K562 (cell line): ENCODE measurements around the gene XKR7. TPM values are rescaled to one million over a fixed set of nuclear protein-coding genes. Genes with fewer than 3 reads are reported as not detected.

Source experiments
- ATF4 ChIP-seq: fragments of 450-650 bp; formaldehyde crosslinking; IDR thresholded peaks from 2 replicates; pipeline ENCODE4 v1.4.0; 2022; ENCODE audit warnings: mild to moderate bottlenecking, moderate library complexity
- CBFA2T2 ChIP-seq: fragments of 450-650 bp; conservative IDR thresholded peaks from 2 replicates; pipeline ENCODE4 v1.6.1; 2017; ENCODE audit warnings: mild to moderate bottlenecking
- FIP1L1 ChIP-seq: fragments of 200-400 bp; formaldehyde crosslinking; IDR thresholded peaks from 2 replicates; pipeline ENCODE4 v1.6.1; 2018; ENCODE audit warnings: mild to moderate bottlenecking, low read depth, low read length; ENCODE audit not compliant: poor library complexity, severe bottlenecking
- GATAD2B ChIP-seq: fragments of 450-650 bp; IDR thresholded peaks from 2 replicates; pipeline ENCODE4 v1.6.1; 2017; ENCODE audit warnings: mild to moderate bottlenecking, borderline replicate concordance
- HNRNPK ChIP-seq: fragments of 200-400 bp; formaldehyde crosslinking; IDR thresholded peaks from one replicate; pipeline ENCODE4 v1.6.1; 2018; ENCODE audit warnings: mild to moderate bottlenecking, low read depth, low read length; ENCODE audit not compliant: poor library complexity, severe bottlenecking
- HNRNPLL ChIP-seq: fragments of 200-400 bp; formaldehyde crosslinking; IDR thresholded peaks from 2 replicates; pipeline ENCODE4 v1.6.1; 2017; ENCODE audit warnings: low read length, low read depth, mild to moderate bottlenecking; ENCODE audit not compliant: poor library complexity, severe bottlenecking
- HOXB6 ChIP-seq: fragments of 250-450 bp; sonication (Bioruptor Pico); IDR thresholded peaks from 2 replicates; pipeline ENCODE4 v1.5.1; 2022; ENCODE audit warnings: mild to moderate bottlenecking, borderline replicate concordance
- MCM5 ChIP-seq: fragments of 450-650 bp; IDR thresholded peaks from 2 replicates; pipeline ENCODE4 v1.6.1; 2016; ENCODE audit warnings: low read depth
- RBM22 ChIP-seq: fragments of 200-400 bp; formaldehyde crosslinking; IDR thresholded peaks from 2 replicates; pipeline ENCODE4 v1.6.1; 2018; ENCODE audit warnings: low read length, low read depth; ENCODE audit not compliant: poor library complexity, severe bottlenecking
- RNF2 ChIP-seq: sonication (generic); IDR thresholded peaks from 2 replicates; pipeline ENCODE4 v1.6.1; 2016
- SETDB1 ChIP-seq: IDR thresholded peaks from one replicate; pipeline ENCODE4 v1.6.1; 2012; ENCODE audit warnings: low read length, control low read depth, inconsistent platforms
- SRF ChIP-seq, 2 experiments: fragments of 250-450, 450-650 bp in 1 of 2; sonication (Bioruptor Pico) in 1 of 2; sonication (generic) in 1 of 2; formaldehyde crosslinking; IDR thresholded peaks; 2 replicates each; pipeline versions ENCODE4 v1.5.0 to v1.5.1; 2020 to 2022; ENCODE audit warnings: mild to moderate bottlenecking in 1 of 2, missing genetic modification reagents in 1 of 2
- TCF3 ChIP-seq: sonication (generic); formaldehyde crosslinking; IDR thresholded peaks from 2 replicates; pipeline ENCODE4 v1.4.0; 2020; ENCODE audit warnings: mild to moderate bottlenecking, missing genetic modification reagents
- TSC22D4 ChIP-seq: fragments of 450-650 bp; IDR thresholded peaks from 2 replicates; pipeline ENCODE4 v1.6.1; 2016; ENCODE audit warnings: missing genetic modification characterization, missing biosample characterization, control low read depth
- ZBTB26 ChIP-seq: fragments of 450-650 bp; formaldehyde crosslinking; IDR thresholded peaks from 2 replicates; pipeline ENCODE4 v1.4.0; 2022; ENCODE audit warnings: missing genetic modification characterization
- ZNF197 ChIP-seq: fragments of 200-800 bp; sonication (Bioruptor generic); IDR thresholded peaks from 2 replicates; pipeline ENCODE4 v1.6.1; 2016; ENCODE audit warnings: low read depth, missing genetic modification characterization, missing compliant biosample characterization
- ZNF263 ChIP-seq: sonication (generic); formaldehyde crosslinking; IDR thresholded peaks from 2 replicates; pipeline ENCODE4 v1.8.0; 2022; ENCODE audit warnings: mild to moderate bottlenecking, missing genetic modification reagents, borderline replicate concordance
- ZNF398 ChIP-seq: fragments of 250-450 bp; sonication (Bioruptor Pico); IDR thresholded peaks from 2 replicates; pipeline ENCODE4 v1.8.0; 2021; ENCODE audit warnings: moderate library complexity, mild to moderate bottlenecking, inconsistent platforms
- ZNF57 ChIP-seq: fragments of 450-650 bp; formaldehyde crosslinking; IDR thresholded peaks from 2 replicates; pipeline ENCODE4 v1.4.0; 2020; ENCODE audit warnings: mild to moderate bottlenecking, moderate library complexity
- ZNF589 ChIP-seq: fragments of 200-800 bp; sonication (Bioruptor generic); IDR thresholded peaks from 2 replicates; pipeline ENCODE4 v1.6.1; 2016; ENCODE audit warnings: low read depth, missing genetic modification characterization, missing compliant biosample characterization
- polyA plus RNA-seq, 8 experiments: library from polyadenylated mRNA; depleted of rRNA in 4 of 8; stranded (reverse) in 5 of 8; unstranded in 3 of 8; fragments of >200 nt; fragmentation: Nextera tagmentation in 2 of 8; fragmentation: Illumina TruSeq in 1 of 8; extraction: Ambion mirVana in 2 of 8; extraction: Trizol in 1 of 8; gene quantifications; 2 replicates each; pipeline versions ENCODE4 v1.2.1 to v1.2.3, GENCODE V29; 2011 to 2014; ENCODE audit warnings: inconsistent platforms in 1 of 8, missing spikeins in 1 of 8
- total RNA-seq, 7 experiments: library from RNA; depleted of rRNA in 6 of 7; stranded (reverse); fragments of >200 nt in 6 of 7; fragmentation: Illumina TruSeq in 2 of 7; extraction: Trizol in 2 of 7; gene quantifications; 2 replicates each; pipeline versions ENCODE4 v1.2.1 to v1.2.3, GENCODE V29; 2011 to 2021; ENCODE audit warnings: low replicate concordance in 1 of 7
- TF ChIP-seq, protein P1 (sequence below): fragments of 250-450 bp; sonication (Bioruptor Pico); IDR thresholded peaks from 2 replicates; pipeline ENCODE4 v1.5.0; 2021
- TF ChIP-seq, protein P2 (sequence below): sonication (generic); formaldehyde crosslinking; IDR thresholded peaks from 2 replicates; pipeline ENCODE4 v1.9.0; 2022; ENCODE audit warnings: mild to moderate bottlenecking, missing genetic modification reagents

Gene XKR7
- total and polyA plus RNA-seq, 9 of the 15 experiments (the other 6 are each of a cell fraction or from before 2014, with no cell fraction given), result 0.02 TPM; not detected in 8

DNA sequence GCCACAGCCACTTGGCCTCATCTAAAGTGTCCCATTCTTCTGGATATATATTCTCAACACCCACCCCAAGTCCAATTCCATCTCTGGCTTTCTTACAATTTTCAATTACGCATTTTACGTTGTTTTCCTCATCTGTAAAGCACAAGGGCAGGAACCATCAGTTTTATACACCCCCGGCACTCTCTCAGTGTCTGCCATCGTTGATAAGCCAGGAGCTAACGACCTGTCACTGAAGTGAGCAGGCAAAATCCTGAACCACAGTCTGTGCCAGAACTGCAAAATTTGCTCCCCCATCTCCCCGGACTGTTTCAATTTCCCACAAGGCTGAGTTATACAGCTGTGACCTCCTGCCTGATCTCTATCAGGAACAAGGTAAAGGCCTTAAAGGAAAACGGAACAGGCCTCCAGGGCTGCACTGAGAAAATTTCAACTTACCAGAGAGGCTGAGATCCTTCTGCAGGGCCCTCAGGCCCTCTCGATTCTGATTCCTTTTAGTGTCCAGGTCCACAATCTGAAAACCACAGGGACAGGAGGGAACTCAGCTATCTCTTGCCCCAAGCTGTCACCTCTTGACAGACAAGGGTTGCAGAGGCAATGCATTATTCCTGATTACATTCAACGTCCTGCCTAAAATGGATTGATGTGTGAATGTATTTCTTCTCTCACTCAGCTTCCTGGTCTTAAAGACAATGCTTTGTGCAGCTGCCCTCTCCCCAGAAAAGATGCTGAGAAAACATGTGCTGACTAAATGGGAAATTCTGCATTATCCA, 17.9 kb upstream of the XKR7 start (continued):
- TF ChIP-seq ZNF197 (CRISPR knock-in tag), result no peak
- TF ChIP-seq TCF3, result peak; percentile 96
- TF ChIP-seq GATAD2B, result no peak
- no peak for TF ChIP-seq MCM5
- TF ChIP-seq RBM22, result no peak
- peak in 1 of 2 experiments; percentile 64; a peak in 1 of 4 replicates for TF ChIP-seq SRF (CRISPR knock-in tag; IDR thresholded peaks at IDR 0.05)
- TF ChIP-seq ZNF398 (CRISPR knock-in tag), result no peak
- TF ChIP-seq CBFA2T2, result peak; percentile 93
- peak; percentile 41; the same call in 1 of the 2 replicates for TF ChIP-seq ZNF263 (CRISPR knock-in tag)
- no peak for TF ChIP-seq ATF4 (CRISPR knock-in tag)
- TF ChIP-seq ZBTB26, result no peak
- TF ChIP-seq, protein P1, sequence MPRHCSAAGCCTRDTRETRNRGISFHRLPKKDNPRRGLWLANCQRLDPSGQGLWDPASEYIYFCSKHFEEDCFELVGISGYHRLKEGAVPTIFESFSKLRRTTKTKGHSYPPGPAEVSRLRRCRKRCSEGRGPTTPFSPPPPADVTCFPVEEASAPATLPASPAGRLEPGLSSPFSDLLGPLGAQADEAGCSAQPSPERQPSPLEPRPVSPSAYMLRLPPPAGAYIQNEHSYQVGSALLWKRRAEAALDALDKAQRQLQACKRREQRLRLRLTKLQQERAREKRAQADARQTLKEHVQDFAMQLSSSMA (CRISPR knock-in tag), result no peak
- no peak for TF ChIP-seq HOXB6 (CRISPR knock-in tag)
- TF ChIP-seq RNF2, result 0 out of 2 replicates have a peak, but pooled peaks have one; percentile 37
- no peak for TF ChIP-seq ZNF57 (CRISPR knock-in tag)
- peak; percentile 88 for TF ChIP-seq HNRNPLL
- TF ChIP-seq HNRNPK, result no peak
- TF ChIP-seq FIP1L1, result no peak
- TF ChIP-seq SETDB1, result no peak
- TF ChIP-seq ZNF589 (CRISPR knock-in tag), result no peak
- TF ChIP-seq, protein P2, sequence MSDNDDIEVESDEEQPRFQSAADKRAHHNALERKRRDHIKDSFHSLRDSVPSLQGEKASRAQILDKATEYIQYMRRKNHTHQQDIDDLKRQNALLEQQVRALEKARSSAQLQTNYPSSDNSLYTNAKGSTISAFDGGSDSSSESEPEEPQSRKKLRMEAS (CRISPR knock-in tag), result peak; percentile 27; the same call in 1 of the 2 replicates
- no peak for TF ChIP-seq TSC22D4 (tag)
